ENCODE results near the gene SCN10A.

SCN10A gene

DNA sequence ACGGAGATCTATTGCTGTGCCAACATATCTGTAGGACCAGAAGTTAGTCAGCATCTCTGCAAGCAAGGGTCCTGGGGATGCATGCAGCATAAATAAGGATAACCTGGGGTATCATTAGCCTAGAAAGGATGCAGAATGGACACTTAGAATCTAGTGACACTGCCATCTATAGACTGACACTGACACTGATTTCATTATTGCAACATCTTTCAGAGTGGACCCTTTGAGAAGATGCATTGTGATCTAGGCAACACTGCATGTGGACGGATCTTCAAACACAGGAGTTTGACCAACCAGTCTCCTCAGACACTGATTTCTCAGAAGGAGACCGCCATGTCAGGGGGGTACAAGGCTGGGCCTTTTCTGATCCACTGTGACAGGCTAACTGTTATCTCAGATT, 52.4 kb downstream of the SCN10A start:
- DNase-seq: no peak

DNA sequence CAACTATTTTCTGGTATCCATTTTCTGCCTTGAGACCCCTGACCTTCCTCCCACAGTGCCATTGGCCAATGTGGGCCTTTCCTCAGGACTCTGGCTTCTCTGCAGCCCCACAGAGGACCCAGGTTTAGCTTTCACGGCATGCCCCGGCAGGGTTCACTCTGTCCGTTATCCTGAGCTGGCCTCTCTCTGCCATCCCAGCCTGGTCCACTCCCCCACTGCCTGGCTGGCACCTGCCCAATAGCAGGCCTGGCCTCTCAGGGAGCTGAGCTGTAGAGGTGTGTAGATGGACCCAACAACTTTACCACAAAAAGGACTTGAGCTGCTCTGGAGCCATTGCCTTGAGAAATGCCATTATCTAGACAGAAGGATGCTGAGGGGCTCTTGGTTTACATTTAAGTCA, 57.5 kb downstream of the SCN10A start:
- DNase-seq: no peak

DNA sequence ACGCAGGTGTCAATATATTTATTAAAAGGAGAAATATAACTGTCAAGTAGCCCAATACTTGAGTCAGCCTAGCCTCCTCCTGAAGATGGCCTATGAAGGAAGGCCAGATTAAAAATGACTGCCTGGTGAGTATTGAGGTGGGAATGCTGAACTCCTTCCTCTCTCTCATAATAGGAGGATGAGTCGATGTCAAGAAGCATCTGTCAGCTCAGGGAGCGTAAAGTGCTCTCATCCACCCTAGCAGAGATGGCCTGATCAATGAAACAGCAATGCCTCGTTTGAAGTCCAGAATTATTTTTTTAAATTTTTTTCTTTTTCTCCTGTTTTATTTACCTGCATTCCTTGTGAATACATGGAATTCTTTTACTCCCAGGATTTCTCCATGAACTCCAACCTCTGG, 58.3 kb downstream of the SCN10A start:
- no peak for DNase-seq

DNA sequence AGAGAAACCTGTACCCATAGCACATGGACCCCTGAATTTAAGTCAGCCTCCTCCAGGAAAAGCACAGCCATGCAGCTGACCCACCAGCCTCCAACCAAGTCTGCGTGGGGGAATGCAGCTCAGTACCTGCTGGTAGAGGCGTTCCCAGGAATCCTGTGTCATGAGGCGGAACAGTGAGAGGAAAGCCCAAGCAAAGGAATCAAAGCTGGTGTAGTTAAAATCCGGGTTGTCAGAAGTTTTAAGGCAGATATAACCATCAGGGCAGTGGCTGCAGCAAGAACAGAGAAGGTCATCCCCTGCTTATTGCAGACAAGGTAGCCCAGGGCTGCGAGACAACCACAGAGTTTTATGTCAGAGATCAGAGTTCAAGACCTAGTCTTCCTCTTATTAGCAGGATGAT, 59.1 kb downstream of the SCN10A start:
- DNase-seq: no peak

DNA sequence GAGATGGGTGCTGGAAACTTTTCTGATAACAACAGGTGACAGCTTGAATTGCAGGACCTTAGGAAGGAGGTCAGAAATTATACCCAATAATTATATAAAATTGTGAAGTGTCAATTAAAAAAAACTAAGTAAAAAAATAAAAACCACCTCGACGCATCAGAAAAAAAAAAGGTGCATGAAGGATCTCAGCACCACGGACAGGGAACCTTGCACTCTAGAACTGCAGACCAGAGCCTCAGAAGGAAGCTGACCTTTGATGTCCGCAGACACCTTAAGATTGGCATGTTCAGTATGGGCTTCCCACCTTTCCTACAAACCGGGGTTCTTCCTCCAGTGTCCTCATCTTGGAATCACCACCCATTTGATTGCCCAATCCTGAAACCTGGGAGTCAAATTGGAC, 60.9 kb downstream of the SCN10A start:
- no peak for DNase-seq

DNA sequence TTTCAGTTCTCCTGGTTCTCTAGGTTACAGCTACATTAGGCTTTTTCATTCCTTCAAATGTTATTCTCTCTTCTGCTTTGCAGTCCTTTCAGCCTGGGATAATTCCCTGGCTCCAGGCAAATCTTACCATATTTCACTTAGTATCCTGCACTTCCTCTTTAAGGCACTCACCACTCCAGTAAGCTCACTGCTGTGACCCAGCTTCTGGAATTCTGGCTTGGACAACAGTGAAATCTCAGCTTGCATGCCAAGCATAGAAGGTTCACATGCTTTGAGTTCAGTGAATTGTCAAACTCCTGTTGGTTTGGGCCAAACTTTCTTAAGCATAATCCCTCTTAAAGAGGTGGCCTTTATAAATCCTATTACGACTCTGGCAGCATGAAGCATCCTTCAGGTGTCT, 69.4 kb downstream of the SCN10A start:
- no peak for DNase-seq

DNA sequence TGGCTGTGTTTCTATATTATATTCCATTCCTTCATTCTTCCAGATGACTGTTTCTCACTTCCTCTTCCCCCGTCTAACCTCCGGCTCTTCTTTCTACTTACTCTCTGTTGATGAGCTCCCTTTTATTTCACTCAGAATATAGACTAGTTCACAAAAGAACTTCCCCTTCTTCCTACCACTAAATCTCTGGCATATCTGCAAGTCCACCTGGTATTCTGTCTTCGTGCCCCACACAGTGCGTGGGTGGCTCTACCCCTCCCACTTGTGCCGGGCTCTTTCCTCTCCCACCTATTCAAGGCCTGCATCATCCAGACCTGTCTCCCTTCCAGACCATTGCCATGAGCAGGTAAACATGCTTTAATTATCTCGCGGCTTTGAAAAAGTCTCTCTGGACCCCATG, 73.0 kb downstream of the SCN10A start:
- DNase-seq: no peak

DNA sequence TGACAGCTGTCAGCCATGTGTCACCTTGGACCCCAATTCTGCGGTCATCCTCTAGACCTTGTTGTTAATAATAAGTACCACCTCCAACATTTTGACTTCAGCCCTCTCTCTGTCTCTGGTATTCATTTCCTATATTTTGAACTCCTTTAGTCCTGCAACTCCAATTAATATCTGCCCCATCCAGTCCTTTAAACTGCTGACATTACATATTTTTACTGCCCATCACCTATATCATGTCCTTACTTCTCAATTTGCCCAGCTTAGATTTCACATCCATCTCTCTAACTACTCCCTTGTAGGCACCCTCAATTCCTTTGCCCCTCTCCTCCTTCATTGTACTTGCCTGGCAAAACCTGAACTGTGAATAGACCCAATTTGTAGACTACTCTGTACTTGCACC, 73.5 kb downstream of the SCN10A start:
- DNase-seq: no peak

DNA sequence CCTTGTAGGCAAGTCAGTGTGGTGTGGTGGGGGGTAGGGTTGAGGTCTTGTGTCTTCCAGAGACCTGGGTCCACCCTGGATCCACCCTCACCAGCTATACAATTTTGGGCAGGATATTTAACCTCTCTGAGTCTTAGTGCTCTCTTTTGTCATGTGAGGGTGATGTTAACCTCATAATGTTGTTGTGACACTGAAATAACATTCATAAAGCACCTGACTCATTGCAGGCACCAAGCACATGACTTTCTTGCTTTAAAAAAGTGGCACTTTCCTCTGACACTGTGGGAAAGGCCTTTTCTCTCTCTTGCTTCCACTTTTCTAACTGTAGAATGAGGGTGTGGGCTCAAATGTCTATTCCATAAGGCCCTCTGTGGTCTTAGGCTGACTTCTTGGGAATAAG, 75.5 kb downstream of the SCN10A start:
- DNase-seq: no peak

DNA sequence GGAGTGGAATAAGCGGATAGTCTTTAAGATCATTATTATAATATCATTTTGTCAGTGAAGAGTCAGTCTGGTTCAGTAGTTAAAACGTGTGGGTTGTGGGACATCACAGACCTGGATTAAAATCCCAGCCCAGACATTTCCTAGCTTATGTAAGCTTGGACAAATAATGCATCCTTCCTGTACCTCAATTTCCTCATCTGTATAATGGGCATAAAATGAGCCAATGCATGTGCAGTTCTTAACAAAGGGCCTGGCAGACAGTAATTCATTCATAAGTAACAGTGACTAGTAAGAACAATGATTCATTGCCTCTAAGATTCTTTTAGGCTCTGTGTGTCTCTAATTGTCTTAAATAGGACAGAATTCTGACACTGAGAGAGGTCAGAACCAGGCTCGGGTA, 76.1 kb downstream of the SCN10A start:
- DNase-seq: no peak

DNA sequence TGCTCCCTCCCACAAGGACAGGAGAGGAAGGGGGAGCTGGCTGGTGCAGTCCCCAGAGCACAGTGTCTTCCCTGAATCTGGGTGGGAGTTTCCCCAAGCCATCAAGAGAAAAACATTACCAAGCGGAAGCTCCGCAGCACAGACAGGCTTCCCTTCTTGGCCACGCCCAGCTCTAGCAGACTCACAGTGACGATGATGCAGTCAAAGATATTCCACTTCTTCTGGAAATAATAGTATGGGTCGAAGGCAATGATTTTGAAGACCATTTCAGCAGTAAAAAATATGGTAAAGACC, 76.7 kb downstream of the SCN10A start:
- no peak for DNase-seq

DNA sequence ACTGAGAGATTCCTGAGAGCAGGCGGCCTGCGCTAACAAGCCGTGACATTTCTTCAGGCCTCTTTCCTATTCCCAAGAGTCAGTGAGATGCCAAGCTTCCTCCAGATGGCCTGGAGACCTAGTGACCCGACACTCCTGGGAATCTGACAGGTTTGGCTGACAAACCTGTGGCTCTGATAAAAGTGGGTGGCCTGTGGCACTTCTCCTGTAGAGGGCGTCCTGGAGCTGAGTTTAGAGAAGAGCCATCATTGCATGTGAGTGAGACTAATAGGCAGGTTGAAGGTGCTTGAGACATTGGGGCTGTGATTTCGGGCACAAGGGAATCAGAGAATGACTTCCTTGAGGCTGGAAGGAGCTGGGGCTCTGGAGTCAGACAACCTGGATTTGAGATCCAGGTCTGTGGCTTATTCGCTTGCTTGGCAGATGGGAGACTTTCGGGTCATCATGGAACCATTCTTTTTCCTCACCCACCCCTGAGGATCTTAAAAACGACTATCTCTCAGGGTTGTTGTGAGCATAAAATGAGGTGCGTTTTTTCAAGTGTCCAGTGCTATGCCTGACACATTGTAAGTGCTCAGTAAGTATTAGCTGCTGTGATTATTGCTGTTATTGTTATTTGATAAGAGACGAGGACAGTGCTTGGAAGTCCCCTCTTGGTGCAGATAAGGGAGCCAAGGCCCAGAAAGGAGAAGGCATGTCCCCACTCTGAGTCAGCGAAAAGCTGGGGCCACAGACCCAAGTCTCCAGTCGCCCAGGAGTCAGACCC, 77.2 kb downstream of the SCN10A start:
- DNase-seq: peak; percentile 4 to 21

DNA sequence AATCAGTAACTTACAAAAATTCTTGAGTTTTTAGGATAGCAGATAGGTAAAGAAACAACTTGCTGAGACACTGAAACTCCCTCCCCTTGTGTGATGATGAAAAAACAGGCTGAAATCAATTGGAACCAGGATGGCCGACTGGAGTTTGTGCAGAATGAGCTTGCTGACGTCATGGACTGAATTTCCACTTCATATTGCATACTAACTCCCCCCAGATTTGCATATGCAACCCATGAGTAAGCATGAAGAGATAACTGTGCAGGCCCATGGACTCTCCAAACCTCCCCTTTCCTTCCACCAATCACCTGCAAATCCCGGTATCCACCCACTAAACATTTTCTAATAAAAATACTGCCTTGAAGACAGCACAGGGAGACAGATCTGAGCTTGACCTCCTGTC, 84.5 kb downstream of the SCN10A start:
- DNase-seq: no peak

DNA sequence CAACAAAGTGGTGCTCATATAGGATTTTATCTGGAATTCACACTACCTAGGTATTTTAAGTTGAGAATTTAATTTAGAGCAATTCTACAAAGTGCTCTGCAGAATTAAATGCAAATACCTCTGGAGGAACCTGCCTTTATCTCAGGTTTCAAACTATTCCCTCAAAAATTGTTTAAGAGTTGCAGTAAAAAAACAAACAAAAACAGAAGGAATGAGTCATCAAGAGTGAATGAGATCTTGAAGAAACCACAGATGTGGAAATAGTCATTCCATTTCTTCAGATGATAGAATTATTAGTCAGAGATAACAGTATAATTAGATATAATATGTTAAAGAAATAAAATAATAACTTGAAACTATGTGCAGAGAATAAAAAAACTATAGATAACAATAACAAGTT, 85.7 kb downstream of the SCN10A start:
- no peak for DNase-seq

DNA sequence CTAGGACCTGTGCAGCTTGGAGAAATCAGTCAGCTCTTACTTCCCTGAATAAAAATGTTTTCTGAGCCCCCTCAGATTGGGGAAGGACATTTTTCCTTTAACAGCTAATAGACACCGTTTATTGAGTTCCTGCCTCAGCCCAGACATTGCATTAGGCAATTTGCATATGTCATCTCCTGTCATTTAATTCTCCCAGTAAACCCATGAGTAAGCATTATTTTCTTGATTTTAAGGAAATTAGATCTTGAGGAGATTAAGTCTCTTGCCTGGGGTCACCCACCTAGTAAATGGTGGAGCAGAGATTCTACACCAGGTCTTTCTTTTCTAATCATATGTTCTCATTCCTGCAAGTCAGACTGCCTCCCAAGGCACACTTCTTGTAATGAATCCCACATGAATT, 88.0 kb downstream of the SCN10A start:
- no peak for DNase-seq

DNA sequence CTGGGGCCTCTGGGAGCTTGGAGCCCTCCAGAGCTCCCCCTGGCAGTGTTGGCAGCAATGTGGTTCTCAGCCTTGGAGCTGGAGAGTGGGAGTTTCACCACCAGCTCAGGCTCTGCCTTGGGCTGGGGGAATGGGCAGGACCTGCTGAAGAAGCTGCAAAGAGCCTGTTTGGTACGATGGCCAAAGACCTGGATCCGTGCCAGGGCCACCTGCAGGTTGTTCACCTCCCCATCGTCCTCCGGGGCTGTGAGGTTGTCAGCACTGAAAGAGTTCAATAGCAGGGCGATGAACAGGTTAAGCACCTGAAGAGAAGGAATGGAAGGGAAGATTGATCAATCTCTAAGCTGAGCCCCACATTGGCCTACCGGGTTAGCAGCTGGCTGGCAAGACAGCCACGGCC, 89.3 kb downstream of the SCN10A start:
- no peak for DNase-seq

DNA sequence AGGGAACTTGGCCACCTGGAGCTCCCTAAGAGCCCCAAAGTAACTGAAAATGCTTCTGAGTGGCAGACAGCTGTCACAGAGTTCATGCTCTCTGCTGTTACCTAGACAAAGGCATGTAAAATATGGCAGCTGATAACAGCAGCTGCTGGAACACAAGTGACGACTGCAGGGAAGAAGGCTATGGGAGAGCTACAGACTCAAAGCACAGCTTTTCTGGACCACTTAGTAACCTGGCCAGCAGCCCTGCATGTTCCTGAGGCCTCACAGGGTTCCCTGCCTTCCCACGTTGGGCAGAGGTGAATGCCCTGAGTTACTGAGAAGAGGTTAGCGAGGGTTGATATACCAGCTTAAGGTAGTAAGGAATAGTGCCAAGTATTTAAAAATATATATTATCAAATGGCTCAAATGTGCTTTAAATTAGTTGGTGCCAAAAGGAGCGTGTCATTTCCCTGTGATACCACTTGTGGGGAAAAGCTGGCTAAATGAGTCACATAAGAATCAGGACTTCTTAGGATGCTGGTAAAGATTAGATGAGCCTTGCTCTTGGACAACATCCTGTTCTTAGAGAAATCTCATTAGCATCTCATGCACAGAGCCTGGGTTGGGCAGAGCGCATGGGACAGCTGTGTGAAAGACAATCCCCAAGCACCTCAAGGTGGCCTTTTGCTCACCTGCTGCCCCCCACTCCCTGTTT, 90.1 kb downstream of the SCN10A start:
- DNase-seq: no peak

DNA sequence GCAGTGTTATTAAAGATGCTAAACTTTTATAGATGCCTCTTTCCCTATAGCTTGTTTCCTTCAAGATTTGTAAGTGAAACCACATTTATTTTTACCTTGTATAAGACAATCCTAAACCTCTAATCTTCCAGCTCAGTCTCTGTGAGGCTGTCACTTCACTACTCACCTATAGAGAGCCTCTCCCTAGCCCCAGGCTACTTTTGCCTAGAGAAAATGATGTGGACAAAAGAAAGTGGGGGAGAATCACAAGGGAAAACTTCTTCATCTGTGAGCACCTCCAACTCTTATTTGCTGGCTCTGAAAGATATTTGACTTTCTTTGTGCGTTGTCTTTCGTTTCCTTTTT, 91.7 kb downstream of the SCN10A start:
- DNase-seq: no peak

DNA sequence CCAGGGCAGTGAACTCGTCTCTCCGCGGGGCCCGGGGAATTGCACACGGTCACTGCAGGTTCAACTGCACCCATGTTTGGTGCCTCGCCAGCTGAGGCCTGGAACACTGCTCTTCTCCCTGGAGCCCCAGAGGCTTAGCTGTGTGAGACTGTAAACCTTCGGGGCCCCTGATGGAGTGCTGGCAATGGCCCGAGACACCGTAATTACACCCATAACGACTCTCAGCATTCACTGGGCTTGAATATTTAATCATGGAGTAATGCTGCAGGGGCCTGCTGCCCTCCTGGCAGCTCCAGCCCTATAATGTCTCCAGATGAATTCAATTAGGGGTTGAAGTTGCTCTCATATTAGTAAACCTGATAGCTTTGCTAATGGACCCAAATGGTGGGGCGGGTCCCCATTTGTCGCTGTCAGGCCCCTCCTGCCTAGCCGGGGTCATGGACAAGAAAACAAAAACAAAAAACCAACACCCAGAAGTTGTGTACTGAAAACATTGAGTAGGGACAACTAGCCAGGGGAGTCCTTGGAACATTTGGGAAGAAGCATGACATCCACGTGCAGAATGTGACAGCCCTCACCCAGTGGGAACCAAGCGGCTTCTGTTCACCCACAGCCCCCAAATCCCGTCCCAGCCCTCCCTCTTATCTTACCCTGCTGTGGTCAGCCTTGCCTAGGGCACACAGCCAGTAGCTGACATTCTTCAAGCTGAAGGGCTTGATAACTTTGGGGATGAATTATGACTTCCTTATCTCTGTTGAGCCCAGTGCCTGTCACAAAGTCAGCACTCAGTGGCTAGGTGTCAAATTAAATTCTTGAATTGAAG, 92.2 kb downstream of the SCN10A start:
- no peak for DNase-seq

DNA sequence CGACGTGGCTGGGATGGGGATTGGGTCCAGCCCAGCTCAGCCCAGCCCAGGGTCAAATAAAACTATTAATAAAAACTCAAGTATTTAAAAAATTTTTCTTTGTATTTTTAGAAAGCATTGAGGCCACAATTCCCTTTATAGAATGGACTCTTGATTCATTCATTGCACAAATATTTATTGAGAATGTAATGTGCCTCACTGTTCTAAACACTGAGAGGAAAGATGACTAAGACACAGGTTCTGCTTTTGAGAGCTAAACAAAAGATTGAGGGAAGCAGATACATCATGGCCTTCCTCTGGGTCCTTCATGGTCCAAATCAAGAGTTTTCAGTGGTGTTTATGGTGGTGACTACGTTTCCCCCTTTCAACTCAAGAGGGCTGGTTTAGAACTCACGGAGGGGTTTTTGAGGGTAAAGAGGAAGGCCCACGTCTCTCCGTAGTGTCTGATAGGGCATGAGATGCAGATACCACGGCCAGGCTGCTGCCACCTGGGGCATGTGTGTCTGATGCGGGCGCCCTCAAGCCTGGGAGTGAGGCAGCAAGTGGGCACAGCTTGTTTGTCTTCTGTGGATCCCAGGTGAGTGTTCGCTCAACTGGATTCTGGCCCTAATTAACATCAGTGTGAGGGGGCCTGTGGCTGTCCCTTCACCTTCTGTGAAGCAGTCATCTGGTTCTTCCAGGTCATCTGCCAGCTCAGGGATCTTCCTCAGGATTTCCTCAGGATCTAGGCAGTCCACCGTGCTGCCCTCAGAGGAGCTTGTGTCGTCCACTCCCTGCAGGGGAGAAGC, 93.0 kb downstream of the SCN10A start:
- no peak for DNase-seq

DNA sequence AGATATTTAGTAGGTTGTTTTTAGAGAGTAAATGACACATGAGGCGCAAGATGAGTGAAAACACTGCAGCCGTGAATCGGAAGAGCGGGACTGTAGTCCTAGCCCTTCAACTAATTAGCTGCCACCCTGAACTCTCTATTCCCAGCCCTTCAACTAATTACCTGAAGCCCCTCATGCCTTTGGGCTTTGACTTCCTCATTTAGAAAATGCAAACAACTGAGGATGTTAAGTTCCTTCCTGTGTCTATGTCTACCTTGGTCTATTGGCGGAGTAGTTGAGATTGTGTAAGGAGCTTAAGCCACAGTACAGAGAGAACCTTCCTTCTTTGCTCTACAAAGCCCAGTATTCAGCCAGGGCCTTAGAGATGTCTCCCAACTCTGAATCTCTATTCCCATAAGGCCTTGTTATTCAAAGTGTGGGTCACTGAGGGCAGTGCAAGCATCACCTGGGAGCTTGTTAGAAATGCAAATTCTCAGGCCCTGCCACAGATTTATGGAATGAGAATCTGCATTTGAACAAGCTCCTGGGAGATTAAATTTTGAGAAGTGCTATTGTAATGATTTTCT, 94.7 kb downstream of the SCN10A start:
- no peak for DNase-seq

DNA sequence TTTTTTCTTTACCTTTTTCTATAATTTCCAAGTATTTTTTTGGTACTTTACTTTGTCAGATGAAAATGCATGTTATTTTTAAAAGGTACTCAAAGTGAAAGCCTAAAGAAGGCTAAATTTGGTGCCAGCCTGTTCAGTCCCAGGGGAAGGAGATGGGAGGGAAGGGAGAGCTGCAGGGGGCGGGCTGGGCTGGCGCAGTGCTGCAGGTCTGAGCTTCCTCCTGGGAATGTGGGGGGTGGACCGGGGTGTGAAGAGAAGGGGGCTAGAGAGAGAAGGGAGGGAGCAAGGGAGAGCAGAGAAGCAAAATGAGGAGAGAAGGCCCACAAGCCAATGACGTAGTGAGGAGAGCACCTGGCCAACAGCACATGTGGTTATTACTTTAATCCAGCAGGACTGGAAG, 95.6 kb downstream of the SCN10A start:
- no peak for DNase-seq
